Measurements from ENCODE around the gene PDZRN4.
"Not testable (repeated sequence)": the region's sequence is repeated elsewhere in the genome, so short reads cannot be mapped to it uniquely, and the experiment has no call there.

Gene PDZRN4

DNA sequence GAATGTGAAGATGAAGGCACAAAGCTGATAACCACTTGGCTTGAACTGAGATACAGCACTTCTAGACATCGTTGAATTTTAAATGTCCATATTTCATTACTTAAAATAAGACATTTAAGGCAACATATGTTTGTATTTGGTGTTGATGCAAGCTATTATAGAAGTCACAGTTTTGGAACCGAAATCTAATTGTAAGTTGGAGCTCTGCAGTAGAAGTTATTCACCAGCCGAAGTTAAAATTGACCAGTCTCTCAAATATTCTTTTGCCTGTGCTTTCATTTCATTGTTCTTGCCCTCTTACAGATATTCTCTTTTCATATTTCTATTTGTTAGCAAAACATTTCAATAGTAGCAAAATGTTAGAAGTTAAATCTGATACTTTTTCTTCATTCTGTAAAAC, 332.7 kb downstream of the PDZRN4 start:
- DNase-seq, result no peak

DNA sequence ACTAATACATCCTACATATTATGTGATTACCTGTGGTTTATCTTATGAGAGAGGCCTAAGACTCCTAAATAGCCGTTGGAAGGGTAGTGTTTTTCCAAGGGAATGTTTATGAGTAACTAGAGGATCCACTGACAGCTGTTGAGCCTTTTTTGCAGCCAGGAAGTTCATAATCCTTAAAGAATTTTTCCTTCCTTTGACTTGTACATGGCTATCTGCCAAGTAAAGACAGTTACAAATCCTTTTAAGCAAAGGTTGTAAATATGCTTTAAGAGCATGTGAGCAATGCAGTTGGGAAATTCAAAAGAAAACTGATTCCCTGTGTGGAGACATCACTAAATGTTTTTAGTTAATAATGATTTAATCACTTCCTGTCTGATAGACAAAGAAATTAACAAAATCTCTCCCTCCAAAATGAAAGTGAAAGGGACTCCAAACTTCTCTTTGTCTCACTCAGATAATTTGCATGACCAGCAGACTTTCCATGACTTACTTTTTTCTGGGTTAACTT, 333.8 kb downstream of the PDZRN4 start:
- no peak for DNase-seq

DNA sequence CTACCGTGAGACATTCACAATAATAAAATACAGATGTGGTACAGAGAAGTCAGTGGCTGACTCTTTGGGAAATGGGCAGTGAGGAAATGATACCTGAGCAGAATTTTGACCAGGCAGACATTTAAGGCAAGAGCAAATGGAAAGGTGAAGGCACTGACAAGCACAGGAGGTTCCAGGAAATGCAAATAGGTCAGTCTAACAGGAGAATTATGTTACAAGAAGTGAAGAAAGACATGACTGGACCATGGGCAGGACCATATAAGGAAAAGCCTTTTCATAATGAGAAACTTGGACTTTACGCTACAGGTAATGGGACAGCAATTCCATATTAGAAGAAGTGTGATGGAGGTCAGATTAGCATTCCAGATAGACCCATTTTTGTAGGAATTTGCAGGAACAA, 338.9 kb downstream of the PDZRN4 start:
- no peak for DNase-seq

DNA sequence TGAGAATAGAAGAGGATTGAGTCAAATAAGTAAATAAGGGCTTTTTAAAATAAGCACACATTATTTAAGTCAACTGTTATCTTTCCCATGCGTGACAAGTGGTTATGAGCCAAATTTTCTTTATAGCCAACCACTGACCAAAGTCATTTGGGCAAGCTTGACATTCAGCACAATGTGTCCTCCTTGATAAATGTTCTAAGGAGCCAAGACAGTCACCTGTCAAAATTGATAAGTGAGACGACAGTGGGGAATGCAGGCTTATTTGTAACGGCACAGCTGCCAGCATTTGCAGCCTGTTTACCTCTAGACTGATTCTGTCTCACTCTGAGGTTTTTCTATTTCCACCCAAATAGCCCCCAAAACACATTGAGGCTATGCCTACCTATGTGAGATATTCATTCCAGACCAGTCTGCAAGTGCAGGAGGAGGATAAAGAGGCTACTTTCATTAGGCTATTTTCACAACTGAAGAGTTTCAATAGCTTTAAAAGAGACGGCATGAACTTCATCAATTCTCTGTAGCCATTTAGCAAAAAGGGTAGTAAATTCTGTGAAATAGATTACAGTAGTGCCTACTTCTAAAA, 339.5 kb downstream of the PDZRN4 start:
- DNase-seq, result no peak

DNA sequence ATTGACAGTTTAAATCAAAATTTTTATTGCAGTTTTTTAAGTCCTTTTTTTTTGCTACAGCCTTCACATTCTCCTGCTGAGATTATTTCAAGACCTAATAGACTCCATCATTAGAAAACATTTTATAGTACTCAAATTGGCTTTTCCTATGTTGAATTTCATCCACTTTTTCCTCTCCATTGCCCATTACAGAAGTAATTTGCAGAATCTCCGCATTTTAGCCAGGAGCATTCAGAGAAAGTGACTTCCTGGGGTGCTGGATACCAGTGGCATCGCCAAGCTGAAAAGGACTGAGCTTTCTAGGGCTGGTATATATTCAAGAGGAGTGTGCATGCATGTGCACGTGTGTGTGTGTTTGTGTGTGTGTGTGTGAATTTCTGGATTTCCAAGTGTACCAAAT, 340.8 kb downstream of the PDZRN4 start:
- DNase-seq, result no peak

DNA sequence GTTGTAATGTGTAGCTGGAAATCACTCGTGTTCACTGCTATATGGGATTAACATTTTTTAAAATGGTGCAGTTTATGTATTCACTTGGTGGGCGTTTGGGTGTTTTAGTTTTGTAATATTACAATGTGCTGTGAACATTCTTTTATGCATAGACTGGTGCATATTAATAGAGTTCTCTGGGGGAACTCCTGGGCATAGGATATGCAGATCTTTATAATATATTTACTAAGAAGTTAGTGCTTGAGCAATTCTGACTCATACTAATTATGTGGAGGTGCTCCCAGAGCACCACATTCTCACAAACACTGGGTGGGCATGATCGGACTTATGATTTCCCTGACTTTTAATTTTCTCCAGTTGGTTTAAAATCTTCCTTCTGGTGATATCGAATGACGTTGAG, 342.3 kb downstream of the PDZRN4 start:
- DNase-seq, result no peak

DNA sequence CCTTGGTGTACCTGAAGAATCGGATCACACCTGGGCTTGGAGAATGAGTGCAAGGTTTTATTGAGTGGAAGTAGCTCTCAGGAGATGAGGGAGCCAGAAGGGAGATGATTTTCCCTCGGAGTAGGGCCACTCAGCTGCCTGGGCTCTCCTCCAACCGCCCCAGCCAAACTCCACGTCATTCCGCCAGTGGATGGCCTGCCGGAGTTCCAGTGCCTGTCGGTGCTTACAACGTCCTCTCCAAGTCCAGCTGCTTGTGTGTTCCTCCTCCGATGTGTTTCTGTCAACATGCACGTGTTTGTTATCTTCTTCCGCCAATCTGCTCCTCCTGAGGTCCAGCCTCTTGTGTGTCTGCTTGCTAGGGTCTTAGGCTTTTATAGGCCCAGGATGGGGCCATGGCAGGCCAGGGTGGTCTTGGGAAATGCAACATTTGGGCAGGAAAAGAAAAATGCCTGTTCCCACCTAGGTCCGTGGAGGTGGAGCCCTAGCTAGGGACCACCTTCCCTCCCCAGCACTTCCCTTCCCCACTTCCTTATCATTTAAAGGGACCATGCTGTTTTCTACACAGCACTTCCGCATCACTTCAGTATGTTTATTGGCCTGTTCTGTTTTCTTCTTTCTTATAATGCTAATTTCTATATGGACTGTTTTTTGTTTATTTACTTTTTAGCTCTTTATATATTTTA, 343.2 kb downstream of the PDZRN4 start:
- DNase-seq, result no peak

DNA sequence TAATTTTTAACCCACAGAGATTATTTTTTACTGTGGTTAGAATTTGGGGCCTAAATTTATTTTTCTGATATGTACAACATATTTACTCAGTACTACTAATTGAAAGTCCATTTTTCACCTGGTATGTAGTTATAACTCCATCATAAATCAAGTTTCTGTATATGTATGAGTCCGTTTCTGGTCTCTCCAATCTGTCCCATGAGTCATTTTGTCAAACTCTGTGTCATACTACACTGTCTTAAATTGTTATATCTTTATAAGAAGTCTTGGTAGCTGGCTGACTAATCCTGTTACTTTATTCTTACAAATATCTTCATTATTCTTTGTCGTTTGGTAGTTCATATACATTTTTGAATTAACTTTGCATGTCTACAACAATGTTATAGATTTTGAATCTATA, 344.0 kb downstream of the PDZRN4 start:
- no peak for DNase-seq

DNA sequence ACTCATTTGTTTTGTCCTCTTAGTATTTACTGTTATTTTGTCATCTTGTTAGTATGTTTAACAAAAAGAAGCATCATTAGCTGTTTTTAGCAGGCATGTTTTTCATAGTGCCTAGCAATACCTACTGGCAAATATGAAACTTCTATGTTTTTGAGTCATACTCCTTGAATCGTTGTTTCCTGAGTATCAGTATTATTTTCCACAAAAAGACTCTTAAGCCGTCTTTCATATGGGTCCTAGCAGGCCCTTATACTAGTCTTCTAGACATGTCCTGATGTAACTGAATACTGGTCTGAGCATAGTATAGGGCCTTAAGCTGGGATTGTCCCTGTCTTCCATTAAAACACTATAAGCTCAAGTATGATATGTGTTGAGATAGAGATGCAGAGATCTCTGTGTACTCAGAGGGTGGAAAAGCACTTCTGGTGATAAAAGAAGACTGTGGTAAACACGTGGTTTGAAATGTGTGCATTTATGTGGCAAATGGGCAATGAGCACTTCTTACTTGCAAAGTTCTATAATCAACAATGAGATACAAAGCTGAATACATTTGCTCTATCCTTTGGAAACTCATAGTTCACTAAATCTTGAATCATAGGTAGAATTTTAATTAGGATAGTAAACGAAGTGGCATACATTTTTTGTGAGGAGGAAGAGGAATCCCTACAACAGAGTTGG, 348.8 kb downstream of the PDZRN4 start:
- DNase-seq, result no peak

DNA sequence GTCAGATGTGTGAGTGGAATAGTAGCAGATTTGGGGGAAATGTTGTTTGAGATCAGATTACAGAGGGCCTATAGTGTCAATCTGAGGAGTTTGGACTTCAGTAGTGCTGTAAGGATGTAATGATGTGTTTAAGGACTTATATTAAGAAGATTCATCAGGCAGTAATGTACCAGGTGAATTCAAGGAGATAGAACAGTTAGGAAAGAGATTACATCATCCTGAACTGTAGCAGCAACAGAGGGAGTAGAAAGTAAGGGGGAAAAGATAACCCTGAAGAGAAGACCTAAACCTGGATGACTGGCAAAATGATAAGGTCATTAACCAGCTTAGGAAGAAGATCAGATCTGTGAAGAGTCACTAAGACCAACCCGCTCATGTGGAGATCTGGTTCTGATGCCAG, 349.4 kb downstream of the PDZRN4 start:
- no peak for DNase-seq

DNA sequence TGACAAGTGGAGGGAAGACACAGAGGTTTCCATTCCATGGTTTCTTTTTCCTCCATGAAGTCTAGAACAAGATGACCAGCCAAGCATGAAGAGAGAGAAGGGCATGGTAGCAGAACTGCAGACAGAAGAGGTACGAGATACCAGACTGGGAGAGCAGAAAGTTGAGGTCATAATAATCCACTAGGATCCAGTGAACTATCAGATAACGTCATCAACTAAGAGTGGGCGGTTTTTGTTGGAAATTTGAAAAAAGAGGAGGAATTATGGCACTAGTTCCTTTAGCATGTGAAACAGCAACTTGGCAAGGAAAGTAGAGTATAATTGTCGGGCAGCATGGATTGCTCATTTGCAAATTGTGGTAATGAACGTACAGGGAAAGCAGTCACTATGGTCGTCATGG, 357.6 kb downstream of the PDZRN4 start:
- DNase-seq, result no peak

DNA sequence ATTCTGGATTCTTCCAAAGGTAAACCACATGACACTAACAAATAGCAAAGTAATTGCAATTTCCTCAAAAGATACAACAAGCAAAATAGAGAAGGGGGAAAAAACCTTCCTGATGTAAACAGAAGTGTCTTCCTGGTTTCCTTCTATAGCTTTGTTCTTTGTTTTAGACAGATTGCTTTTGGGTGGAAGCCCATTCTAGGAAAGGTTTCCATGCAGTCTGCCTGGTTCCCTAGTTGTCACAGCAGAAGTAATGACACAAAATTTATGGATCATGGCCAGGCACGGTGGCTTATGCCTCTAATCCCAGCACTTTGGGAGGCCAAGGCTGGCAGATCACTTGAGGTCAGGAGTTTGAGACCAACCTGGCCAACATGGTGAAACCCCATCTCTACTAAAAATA, 359.0 kb downstream of the PDZRN4 start:
- DNase-seq, result not testable (repeated sequence)

DNA sequence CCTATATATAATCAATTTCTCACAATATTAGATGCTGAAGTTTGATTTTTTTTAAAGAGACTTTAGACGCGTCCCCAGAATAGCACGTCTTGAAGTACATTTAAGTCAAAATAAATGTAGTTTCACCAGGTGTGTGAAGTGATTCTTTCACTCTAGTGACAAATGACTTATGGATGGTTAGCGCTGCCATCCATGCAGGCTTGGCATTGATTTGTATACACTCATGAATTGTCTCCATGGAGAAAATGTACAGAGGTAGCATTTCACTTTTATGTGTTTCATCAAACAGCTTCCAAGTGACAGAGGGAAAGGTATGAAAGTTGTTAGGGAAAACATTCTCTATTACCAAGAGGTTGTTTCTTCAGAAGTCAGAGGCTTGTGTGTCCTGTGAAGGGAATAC, 360.8 kb downstream of the PDZRN4 start:
- DNase-seq, result no peak

DNA sequence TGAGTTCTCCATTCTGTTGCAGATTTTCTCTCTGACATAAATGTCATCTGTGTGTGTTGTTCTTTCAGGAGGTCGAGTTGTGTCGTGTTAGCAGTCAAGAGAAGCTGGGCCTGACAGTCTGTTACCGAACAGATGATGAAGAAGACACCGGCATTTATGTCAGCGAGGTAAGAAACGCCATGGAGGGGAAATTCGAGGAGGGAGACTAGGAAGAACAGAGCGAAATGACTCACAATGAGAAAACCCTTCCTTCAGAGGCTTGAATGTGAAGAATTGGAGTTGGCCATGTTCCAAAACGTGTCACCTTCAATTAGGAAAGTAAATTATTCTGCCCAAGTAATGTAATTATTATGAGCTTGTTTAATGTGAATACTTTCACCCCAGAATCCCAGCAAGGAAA, 364.5 kb downstream of the PDZRN4 start:
- DNase-seq, result peak; percentile 45

DNA sequence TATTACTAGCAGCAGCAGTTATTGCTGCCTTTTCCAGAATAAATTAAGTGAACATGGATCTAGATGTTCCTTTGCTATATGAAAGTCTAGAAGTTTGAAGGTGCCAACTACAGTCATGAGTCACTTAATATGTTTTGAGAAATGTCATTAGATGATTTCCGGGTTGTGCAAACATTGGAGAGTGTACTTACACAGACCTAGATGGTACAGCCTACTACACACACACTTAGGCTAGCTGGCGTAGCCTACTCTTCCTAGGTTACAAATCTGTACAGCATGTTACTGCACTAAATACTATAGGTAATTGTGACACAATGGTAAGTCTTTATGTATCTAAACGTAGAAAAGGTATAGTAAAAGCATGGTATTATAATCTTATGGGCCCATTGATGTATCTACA, 368.1 kb downstream of the PDZRN4 start:
- DNase-seq, result no peak

DNA sequence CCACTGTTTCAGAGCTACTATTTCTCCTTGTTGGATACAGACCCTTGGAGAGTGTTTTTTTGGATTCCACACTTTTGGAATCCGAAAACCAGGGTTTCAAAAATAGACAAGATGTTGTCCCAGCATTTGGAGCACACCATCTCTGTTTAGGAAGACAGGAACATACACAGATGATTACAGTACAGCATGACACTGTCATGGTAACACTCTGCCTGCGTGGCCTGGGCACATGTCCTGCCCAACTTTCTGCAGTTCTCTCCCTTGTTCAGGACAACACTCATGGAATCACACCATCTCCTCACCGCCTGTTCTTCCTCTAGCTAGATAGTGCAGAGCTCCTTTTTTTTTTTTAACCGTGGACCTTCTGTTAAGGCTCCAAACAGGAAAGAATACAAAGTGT, 369.2 kb downstream of the PDZRN4 start:
- no peak for DNase-seq

DNA sequence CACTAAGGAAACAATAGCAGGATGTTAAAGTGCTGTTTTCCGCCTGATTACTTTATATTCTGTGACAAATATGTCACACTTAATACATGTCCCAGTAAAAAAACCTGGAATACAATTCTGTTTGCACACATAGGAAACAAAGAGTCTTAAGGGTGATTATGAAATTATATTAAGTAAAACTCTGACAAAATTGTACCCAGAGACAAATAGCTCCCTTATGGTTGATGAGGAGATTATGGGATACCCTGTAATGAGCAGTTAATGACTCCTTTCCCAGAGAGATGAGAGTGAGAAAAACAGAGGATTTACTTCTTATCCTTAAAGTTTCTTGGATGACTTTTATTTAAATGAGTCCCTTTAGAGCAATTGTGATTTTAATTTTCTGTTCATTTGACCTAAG, 370.6 kb downstream of the PDZRN4 start:
- DNase-seq, result no peak

DNA sequence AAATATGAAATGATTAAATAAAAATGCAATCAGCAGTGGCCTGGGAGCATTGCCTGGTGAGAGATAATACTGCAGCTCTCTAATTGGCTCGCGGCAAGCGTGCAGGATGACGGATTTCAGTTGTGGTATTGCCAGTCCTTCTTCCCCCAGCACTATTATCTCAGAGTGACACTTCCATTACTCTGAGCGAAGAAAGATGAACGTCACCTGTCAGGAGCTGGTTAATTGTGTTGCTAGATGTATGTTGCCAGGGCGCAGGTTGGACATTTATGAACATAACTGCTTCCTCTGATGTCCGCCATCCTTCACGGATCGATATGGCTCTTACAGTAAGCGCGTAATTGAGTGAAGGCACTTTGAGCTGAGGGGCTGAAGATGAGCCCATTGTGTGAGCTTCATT, 374.9 kb downstream of the PDZRN4 start:
- no peak for DNase-seq

DNA sequence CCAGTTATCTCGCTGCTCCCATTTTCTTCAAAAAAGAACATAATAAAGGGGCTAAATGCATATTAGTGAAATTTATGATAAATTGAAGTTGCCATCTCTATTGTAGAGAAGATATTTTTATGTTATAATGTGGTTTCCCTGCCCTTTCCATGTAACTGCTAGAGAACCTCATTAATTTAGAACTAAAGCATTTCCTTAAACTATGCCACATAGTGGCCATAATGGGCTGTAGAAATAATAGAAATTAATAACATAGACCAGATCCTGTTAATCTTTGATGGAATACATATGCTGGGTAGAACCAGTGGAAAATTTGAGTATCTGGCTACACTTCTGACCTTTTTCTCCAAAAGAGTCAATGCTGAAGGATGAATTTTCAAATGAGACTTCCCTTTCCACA, 376.7 kb downstream of the PDZRN4 start:
- DNase-seq, result no peak

DNA sequence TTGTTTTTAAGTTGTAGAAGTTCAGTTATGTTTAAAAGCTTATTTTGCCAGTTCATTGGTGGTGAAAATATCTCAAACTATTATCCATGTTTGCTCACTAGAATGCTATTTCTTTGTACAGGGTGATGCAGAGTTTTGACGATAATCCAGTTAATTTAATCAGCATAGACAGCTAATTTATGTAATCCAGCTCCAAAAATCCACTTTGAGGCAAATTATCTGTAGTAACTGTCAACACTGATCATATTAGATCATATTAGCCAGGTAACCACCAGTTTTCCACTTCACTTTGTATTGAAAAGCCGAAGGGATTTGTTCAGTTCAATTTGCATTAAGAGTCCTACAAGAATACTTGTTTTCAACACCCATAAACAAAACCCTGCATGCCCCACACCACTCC, 378.6 kb downstream of the PDZRN4 start:
- no peak for DNase-seq

DNA sequence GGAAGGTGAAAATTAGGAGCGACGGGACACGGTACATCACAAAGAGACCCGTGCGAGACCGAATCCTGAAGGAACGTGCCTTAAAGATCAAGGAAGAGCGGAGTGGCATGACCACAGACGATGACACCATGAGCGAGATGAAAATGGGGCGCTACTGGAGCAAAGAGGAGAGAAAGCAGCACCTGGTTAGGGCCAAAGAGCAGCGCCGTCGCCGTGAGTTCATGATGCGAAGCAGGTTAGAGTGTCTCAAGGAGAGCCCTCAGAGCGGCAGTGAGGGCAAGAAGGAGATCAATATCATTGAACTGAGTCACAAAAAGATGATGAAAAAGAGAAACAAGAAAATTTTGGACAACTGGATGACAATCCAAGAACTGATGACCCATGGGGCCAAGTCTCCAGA, 385.3 kb downstream of the PDZRN4 start:
- DNase-seq, result no peak

DNA sequence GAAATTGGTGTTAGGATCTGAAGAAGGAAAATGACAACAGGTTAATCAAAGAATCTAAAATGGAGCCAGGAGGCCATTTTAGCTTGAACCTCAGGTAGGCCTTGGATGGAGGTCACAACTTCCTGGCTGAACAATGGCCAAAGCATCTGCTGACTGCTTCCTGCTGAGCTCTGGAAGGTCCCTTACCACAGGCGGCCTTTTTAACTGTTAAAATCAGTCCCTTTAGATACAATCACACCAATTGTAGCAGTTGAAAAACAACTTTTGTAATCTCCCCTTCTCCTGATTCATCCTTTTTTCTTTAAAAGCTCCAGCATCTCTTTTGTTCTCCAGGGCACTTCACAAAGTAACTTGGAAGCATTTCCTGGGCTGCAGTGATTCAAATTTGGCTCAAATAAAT, 388.8 kb downstream of the PDZRN4 start:
- DNase-seq, result no peak

DNA sequence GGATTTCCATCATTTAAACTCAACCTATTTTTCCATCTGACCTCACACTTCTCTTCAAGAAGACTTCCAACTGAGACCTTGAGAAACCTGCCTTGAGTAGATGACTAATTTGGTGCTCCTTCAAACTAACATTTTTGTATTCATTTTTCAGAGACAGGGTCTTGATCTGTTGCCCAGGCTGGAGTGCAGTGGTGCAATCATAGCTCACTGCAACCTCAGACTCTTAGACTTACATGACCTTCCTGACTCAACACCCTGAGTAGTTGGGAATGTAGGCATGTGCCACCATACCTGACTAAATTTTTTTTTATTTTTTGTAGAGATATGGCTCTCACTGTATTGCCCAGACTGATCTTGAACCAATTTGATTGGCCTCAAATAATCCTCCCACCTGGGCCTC, 389.9 kb downstream of the PDZRN4 start:
- no peak for DNase-seq

DNA sequence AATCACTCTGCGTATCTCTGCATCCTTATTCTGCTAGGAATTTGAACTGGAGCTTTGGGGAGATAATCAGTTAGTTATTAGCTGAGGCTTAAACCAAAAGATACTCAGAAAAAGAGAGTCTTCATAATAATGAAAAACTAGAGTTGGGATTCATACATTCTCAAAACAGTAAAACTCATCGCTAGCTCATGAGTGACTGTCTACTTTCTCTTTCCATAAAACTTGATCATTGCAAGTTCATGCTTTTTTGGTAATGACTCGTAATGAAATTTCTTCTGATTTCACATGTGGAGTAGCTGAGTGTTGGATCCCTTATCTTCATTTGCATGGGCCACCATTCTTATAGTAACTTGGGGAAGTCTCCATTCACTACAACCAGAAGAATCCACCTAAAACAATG, 397.7 kb downstream of the PDZRN4 start:
- no peak for DNase-seq

DNA sequence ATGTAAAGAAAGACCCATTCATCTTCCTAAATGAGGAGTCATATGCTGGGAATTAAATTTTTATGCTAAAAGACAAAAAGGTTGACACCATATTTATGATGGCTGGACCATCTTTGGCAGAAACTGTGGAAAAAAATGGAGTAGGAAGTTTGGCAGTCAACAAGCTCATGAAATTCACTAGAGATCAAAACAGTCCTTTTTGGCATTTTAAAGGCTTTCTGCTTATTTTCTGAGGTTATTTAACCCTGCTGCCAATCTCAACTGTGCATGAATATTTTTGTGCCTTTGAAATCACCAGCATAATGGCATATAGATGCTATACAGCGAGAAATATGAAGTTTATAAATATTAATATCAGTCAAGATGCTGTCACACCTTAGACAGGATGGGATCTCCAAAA, 399.5 kb downstream of the PDZRN4 start:
- DNase-seq, result no peak
